NCI-H1048 (cell line): ENCODE measurements around the gene NRIP2.

Source experiments
- DNase-seq: peaks from one replicate; lab custom pipeline; 2025; lab: John Stamatoyannopoulos, UW

NRIP2 gene

DNA sequence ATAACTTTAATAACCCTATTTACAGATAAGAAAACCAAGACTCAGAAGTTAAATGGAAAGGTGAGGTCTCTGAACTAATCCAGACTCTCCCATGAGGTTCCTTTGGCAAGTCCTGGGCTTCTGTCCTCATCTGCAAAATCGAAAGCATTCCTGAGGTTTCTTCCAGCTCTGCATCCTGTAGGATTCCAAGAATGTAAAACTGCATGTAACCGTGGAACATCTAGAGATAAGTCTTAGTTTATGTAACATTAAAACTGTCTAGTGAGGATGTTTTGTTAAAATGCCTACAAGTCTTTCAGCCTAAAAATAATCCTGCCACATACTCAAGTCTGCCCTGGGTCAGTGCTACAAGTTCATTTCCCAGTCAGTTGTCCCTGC lies 29.7 kb downstream of the NRIP2 start:
- no peak for DNase-seq

DNA sequence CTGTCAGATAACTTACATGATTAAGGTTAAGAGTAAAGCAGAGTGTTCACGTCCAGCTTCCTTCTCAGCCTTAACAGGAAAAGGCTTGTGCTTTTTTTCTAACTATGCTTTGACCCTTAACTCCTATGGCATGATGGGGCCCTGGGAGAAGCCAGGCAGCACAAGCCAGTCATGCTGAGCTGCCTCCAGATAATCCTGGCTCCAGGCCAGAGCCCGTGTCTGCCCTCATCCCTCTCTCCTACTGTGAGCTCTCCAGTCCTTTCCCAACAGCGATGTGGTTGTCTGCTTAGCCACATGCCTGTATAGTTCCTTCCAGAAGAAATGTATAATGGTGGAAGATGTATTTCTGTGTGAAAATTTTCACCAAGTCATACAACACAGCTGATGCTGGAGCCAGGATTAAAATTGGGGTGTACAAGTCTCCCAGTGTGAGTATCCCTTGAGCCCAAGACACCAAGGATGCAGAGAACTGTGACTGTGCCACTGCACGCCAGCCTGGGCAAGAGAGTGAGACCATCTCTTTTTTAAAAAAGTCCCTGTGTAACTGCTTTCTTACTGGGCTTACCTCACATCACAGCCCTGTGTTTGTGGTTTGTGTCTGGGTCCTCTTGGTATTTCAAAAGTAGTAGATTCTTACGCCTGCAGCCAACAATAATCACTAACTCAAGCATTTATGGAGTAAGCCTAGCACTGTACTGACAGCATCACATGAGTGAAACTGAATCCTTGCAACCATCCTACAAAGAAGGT lies 30.3 kb downstream of the NRIP2 start:
- DNase-seq: no peak

DNA sequence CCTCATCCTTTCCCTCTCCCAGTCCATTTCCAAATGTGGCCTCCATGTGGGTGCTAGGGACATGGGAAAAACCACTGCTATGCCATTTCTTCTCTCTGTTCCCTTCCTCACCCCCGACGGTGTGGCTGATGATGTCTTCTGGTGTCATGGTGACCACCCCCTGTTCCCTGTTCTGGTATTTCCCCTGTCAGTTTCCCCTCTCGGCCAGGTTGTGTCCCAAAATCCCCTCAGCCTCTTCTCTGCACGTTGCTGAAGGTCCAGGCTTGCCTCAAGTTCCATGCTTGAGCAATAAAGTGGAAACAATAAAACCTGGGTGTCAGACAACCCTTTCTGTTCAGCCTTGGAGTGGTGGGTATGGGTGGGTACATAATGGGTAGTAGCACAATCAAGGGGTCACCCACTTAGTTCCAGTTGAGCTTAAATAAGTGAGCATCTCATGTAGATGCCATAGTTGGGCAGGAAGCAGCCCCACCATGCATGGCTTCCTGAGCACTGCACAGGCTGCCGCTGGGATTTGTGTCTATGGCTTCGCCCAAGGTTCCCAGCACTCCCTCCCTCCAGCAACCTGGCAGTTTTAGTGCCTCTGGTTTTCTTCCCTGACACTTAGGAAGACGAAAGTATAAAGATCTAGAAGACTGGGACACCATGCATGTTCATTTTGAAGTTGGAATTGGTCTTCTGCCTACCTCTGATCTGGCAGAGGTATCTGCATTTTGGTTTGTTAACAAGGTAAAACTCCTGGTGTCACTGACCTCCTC lies 31.0 kb downstream of the NRIP2 start:
- no peak for DNase-seq

DNA sequence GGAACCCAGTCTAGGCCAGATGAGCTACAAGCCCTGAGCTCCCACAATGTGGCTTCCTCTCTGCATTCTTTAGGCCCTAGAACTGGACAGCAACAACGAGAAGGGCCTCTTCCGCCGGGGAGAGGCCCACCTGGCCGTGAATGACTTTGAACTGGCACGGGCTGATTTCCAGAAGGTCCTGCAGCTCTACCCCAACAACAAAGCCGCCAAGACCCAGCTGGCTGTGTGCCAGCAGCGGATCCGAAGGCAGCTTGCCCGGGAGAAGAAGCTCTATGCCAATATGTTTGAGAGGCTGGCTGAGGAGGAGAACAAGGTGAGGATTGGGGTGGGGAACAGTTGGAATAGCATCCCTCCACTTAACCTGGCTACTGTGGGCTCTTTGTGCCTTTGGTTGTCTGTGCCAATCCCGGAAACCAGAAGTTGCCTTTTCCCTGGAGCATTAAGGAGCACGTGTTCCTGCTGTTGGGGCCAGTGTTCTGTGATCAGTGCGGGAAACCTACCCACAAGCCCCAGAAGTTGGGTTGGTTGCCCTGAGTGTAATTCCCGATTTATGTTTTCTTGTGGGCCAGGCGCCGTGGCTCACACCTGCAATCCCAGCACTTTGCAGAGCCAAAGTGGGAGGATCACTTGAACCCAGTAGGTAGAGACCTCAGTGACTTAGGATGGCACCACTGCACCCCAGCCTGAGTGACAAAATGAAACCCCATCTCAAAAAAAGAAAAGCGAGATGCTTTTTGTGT lies 33.6 kb downstream of the NRIP2 start:
- DNase-seq: no peak

DNA sequence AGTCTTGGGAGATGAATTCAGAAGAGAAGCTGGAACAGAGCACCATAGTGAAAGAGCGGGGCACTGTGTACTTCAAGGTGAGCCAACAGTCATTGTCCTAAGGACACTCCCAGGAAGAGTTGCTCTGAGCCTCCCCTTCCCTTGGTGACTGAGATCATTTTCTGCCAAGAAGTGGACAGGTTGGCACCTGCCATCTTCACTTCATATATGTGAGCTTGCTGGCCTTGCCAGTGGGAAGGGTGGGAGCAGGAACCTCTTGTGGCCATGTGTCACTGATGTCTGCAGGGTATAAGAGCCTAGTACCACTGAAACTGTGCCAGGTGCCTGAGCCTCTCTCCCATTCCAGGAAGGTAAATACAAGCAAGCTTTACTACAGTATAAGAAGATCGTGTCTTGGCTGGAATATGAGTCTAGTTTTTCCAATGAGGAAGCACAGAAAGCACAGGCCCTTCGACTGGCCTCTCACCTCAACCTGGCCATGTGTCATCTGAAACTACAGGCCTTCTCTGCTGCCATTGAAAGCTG lies 34.7 kb downstream of the NRIP2 start:
- DNase-seq: no peak

DNA sequence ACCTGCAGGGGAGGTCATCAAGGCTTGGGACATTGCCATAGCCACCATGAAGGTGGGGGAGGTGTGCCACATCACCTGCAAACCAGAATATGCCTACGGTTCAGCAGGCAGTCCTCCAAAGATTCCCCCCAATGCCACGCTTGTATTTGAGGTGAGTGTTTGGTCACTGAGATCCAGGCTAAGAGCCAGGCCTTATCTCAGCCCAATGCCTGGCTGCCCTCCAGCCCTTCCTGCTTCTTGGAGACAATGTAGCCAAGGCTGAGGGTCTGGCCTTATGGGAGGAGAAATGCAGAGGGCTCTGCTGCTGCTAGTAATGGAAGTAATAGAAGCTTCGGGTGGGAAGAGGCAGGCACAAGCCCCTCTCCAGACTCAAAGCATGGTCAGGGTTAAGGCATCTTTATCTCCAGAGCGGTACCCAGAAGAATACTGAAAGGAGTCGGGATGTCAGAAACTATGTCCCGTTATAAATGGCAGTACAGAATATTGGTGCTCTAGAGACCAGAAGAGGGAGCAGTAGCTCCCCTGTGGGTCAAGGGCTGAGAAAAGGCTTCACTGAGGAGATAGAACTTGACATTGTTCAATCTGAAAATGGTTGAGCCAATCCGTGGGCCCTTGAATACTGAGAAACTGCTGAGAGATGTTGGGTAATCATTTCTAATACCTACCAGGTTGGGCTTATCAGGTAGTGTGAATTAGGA lies 37.0 kb downstream of the NRIP2 start:
- DNase-seq: no peak

DNA sequence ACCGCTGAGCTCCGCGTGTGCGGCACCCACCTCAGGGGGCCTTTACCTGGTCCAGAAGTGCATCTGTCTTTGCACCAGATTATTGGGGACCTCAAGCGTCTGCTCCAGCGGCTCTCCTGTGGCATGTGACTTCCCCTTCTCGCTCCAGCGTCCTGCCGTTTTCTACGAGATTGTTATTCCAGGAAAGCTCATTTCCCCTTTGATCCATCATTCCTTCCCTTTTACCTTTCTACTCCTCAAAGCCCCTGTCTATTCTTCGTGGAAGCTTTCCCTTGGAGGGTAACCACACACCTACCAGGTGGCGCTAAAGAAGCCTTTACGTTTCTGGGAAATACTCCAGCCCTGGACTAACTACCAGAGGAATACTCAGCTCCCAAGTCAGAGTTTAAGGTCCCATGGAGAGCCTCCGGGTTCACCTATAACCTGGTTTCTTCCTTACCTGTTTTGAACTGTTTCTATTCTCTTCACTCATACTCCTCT lies 38.6 kb downstream of the NRIP2 start:
- no peak for DNase-seq

DNA sequence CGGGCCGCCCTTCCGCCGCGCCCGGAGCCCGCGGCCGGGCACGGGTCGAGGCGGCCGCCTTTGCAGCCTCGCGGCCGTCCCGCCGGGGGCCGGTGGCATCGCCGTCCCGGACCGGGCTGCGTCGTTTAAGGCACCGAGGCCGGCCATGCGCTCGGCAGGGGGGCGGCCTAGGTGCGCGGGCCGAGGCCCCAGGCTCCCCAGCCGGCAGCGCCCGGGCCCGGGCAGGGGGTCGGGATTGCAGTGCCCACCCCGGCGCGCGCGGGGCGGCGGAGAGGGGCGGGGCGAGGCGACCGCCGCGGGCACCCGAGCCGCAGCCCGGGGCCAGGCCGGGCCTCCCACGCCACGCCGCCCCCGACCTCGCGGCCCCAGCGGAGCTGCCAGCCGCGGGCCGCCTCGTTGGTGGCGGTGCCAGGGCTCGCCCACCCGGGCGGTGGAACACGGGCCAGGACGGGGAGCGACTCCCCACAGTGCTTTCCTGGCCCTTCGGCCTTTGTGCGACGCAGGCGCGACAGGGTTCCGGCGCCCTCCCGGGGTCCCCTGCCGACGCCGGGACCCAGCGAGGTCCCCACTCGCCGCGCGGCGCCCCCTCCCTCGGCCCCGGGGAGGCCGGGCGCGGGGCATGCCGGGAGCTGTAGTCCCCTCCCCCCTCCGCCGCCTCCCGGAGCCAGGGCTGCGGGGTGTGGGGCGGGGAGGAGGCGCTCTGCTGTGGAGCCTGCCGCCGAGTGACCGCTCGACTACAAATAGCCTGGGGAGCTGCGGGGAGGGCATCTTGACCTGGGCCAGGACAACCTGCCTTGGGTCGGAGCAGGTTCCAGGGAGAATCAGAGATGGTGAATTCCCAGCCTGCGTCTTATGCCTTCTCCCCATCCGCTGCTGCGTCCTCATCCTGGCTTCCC lies 39.3 kb downstream of the NRIP2 start:
- DNase-seq: no peak

DNA sequence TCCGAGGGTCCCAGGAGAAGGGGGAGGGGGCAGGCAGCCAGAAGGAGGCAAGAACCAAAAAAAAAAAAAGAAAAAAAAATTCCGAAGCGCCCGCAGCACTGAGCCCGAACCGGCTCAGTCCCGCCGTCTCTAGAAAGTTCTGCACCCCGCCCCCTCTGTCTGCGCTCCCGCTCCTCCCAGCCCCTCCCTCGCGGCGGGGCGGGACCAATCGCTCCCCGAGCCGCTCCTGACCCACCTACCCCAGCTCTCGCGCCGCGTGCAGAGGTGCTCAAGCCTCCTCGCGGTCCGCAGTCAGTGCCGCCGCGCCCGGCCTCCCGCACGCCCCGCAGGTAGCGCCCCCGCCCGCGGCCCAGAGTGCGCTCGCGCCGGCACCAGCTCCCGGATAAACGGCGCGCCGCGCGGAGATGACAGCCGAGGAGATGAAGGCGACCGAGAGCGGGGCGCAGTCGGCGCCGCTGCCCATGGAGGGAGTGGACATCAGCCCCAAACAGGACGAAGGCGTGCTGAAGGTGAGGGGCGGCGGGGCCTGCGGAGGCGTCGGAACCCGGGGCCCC lies 40.0 kb downstream of the NRIP2 start, which contains the start of gene FKBP4:
FKBP4 (plus strand) TSS at position 235 of the 554 bp plus-strand sequence; CDS start at position 405, 170 bp downstream.
- peak; percentile 65 for DNase-seq

DNA sequence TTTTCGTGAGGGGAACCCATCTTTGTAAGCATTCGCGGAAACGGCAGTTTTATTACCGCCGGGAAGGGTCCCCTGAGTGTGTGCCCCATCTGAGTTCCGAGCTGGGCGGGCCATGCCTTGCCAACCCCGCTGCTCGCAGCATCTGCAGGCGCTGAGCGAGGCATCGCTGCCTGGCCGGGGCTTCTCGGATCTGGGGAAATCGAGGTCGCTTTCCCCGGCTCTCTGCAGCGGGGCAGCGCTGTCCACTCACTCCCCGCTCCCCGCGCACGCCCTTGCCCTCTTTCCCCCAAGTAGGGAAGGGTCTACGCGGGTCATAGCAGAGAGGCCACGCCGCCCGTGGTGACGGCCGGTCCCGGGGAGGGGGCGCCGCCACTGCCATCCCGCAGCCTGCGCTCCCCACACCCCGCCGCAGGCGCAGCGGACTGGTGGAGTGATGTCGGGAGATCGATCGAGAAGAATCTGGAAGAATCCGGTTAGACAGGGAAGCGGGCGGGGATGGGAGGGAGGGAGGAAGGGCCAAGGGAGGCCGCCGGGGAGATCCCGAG lies 40.6 kb downstream of the NRIP2 start:
- no peak for DNase-seq

DNA sequence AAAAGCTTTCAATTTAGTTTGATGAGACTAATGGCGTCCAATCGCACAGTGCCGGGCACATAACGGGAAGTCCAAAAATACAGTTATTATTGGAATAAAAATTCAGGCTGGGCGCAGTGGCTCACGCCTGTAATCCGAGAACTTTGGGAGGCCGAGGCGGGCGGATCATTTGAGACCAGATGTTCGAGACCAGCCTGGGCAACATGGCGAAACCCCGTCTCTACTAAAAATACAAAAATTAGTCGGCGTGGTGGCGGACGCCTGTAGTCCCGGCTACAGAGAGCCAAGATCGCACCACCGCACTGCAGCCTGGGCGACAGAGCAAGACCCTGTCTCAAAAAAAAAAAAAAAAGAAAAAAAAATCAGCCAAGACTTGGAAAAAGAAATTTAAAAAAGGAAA lies 41.3 kb downstream of the NRIP2 start:
- no peak for DNase-seq

DNA sequence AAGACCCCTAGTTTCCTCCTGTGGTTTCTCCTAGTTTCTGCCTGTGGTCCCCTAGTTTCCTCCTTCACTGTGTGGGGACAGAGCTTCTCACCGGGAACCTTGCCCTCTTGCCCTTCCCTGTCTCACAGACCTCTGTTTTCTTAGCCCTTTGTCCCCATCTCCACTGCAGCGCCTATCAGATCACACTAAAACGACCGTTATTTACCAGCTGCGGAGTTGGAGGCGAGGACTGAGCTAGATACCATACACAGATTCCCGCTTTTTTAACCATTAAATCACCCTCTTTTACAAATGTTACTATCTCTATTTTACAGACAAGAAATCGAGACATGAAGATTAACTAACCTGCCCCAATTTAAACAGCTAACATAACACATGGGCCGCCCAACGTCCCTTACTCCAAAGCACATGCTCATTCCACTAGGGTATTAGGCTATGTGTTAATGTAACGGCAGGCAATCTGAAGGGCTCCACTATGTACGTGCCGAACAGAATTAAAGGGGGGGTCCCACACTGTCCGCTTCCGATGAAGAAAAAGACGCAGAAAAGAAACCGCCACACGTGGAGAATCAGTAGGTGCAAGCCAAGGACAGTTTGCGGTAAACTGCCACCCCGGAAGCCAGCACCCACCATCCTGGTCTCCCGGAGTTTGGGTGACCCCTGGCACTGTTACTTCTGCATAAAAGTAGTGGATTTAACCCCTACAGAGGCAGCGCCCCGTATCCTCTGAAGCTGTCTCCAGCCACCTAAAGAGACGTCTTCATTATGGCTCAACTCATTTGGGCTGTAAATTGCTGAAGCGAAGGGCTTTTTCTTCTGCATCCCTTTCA lies 41.9 kb downstream of the NRIP2 start:
- no peak for DNase-seq

DNA sequence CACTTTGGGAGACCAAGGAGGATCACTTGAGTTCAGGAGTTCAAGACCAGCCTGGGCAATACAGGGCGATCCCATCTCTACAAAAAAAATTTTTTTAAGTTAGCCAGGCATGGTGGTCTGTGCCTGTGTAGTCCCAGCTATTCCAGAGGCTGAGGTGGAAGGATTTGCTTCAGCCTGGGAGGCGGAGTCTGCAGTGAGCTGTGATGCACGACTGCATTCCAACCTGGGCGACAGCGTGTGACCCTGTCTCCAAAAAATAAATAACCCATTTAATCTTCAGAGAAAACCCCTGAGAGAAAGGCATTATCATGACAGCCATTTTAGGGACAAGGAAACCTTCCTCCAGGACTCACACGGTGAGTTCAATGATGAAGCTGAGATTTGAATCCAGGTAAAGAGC lies 43.7 kb downstream of the NRIP2 start:
- DNase-seq: no peak

DNA sequence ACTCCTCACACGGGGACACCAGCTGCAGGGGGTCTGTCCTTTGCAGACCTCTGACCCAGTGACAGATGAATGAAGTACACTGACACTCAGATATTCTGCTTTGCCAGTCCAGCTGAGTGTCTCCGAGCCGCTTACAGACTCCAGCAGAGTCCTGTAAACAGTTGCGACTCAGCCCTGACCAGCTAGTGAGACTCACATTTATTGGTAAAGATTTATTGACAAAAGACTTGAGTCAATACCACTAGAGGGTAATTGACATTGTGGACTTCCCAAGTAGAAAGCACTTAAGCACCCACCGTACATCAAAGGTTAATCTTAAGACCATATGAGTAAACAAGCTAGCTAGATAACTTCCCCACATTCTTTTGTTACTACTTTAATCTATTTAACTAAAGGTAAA lies 49.8 kb downstream of the NRIP2 start:
- no peak for DNase-seq

DNA sequence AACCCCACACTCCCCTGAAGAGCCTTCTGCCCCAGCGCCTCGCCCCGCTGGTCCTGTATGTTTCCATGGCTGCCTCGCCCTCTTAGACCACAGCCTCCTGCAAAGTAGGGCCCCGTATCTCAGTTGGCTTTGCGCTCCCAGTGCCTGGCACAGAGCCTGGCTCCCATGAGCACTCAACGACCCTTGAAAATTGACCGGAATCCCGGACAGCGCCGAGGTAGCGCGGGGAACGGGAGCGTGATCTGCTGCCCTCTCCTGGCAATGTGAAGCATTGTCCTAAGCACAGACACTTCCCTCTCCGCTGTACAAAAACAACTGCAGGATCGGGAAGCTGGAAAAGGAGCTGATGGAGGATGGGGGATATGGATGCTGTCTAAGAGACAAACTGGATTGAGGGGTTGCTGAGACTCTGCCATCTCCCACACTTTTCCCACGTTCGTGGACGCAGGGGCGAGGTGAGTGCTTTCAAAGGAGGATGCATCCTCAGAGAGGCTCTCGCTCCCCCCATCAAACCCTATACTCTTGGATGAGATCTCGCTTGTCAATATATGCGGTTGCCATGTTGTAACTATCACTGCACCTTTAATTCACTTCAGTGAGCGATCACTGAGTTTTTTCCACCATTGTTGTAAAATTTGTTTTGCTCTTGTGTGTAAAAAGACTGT lies 50.8 kb downstream of the NRIP2 start:
- DNase-seq: no peak

DNA sequence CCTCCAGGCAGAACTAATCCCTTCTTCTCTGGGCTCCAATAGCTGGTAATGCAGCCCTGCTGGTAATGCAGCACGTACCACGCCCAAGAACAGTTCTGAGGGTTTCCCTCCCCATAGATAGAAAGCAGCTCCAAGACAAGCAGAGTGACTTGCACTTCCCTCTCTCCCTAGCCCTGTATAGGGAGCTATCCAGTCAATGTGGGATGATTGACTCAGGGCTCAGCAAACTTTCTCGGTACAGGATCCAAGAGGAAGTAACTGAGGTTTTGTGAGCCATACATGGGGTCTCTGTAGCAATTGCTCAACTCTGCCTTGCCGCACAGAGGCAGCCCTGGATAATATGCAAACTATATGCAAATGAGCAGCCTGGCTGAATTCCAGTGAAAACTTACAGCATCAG lies 55.6 kb downstream of the NRIP2 start:
- no peak for DNase-seq

DNA sequence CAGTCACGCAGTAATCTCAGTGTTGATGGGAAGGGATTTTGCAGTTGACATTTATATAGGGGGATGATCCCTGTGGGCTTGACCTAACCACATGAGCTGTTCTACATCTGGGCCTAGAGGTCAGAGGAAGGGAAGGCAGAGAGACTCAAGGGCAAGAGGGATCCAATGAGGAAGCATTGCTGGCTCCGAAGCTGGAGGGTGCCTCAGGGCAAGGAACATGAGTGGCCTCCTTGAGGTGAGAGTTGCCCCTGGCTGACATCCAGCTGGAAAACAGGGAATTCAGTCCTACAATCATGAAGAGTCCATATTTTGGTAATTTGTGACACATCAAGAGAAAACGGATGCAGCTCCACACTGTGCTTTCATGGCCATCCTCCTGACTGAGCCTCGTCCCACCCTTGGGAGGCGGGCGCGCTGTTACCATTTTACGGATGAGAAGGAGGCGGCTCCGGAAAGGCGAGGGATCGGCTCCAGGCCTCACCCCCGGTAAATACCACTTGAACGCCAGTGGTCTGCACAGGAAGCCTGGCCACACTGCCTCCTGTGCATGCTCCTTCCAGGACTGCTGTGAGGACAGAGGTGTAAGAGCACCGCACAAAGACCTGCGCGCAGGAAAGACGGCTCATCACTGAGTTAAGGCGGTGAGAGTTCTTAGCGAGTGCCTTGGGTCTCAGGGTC lies 58.6 kb downstream of the NRIP2 start:
- no peak for DNase-seq

DNA sequence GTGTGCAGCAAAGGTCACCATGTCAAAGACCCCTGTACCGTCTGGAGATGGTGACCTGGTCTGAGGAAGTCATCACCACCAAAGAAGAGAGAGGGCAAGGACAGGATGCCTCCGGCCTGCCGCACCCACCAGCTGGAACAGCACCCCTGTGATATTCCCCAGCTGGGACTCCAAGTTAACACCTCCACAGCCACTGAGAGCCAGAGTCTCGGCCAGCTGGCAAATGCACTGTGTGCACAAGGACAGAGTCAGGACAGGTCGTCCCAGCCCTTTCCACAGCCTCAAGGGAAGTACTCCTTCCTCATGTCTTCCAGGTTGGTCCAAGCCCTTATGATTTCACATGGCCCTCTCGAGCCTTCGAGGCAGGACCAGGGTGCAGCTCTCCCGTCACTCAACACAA lies 59.4 kb downstream of the NRIP2 start:
- no peak for DNase-seq
